K562 (cell line): ENCODE data around the gene RCN2. TPM values are rescaled to one million over a fixed set of nuclear protein-coding genes. Genes with fewer than 3 reads are reported as not detected.

Source experiments
- ASH1L ChIP-seq: fragments of 450-650 bp; IDR thresholded peaks from 2 replicates; pipeline ENCODE4 v1.6.1; 2018; ENCODE audit warnings: borderline replicate concordance, mild to moderate bottlenecking, low read depth; ENCODE audit not compliant: partially characterized antibody
- CEBPB ChIP-seq: fragments of 450-650 bp; IDR thresholded peaks from 2 replicates; pipeline ENCODE4 v1.6.1; 2016; ENCODE audit warnings: missing genetic modification characterization, missing compliant biosample characterization
- HIVEP1 ChIP-seq: fragments of 250-450 bp; sonication (Bioruptor Pico); IDR thresholded peaks from 2 replicates; pipeline ENCODE4 v1.4.0; 2020; ENCODE audit warnings: mild to moderate bottlenecking
- HMGN3 ChIP-seq: IDR thresholded peaks from 2 replicates; pipeline ENCODE4 v1.6.1; 2011; ENCODE audit warnings: borderline replicate concordance, low read depth, mild to moderate bottlenecking, mixed read lengths, low read length; ENCODE audit not compliant: insufficient read length; ENCODE audit errors: extremely low read depth
- HOMEZ ChIP-seq: fragments of 250-450 bp; sonication (Bioruptor Pico); IDR thresholded peaks from 2 replicates; pipeline ENCODE4 v1.4.0; 2020; ENCODE audit warnings: mild to moderate bottlenecking, moderate library complexity
- JUND ChIP-seq, 2 experiments: IDR thresholded peaks; 2 replicates in 1 of 2; 3 replicates in 1 of 2; pipeline ENCODE4 v1.6.1; 2011; ENCODE audit warnings: borderline replicate concordance in 2 of 2, low read depth in 2 of 2, low read length in 2 of 2, improper control_type of control experiment in 1 of 2, missing biosample characterization in 1 of 2, missing genetic modification characterization in 1 of 2, missing genetic modification reagents in 1 of 2
- POLR3A ChIP-seq: IDR thresholded peaks from 2 replicates; pipeline ENCODE4 v1.6.1; 2011; ENCODE audit warnings: borderline replicate concordance, mild to moderate bottlenecking, moderate library complexity; ENCODE audit not compliant: insufficient read length, insufficient read depth; ENCODE audit errors: extremely low read depth
- POLR3G ChIP-seq: IDR thresholded peaks from 2 replicates; pipeline ENCODE4 v1.6.1; 2011; ENCODE audit not compliant: insufficient read length, insufficient replicate concordance; ENCODE audit errors: extremely low read depth
- TEAD2 ChIP-seq: fragments of 450-650 bp; IDR thresholded peaks from 2 replicates; pipeline ENCODE4 v1.6.1; 2016; ENCODE audit warnings: missing genetic modification characterization, control low read depth, missing compliant biosample characterization
- ZC3H8 ChIP-seq: fragments of 450-650 bp; IDR thresholded peaks from 2 replicates; pipeline ENCODE4 v1.6.1; 2017
- ZNF3 ChIP-seq: fragments of 250-450 bp; sonication (Bioruptor Pico); IDR thresholded peaks from 2 replicates; pipeline ENCODE4 v1.5.0; 2021; ENCODE audit warnings: mild to moderate bottlenecking, moderate library complexity
- ZNF318 ChIP-seq, 2 experiments: fragments of 450-650 bp; IDR thresholded peaks; 2 replicates each; pipeline ENCODE4 v1.6.1; 2016; ENCODE audit warnings: mild to moderate bottlenecking in 2 of 2, borderline replicate concordance in 1 of 2, low read depth in 1 of 2, moderate library complexity in 1 of 2
- polyA plus RNA-seq, 8 experiments: library from polyadenylated mRNA; depleted of rRNA in 4 of 8; stranded (reverse) in 5 of 8; unstranded in 3 of 8; fragments of >200 nt; fragmentation: Nextera tagmentation in 2 of 8; fragmentation: Illumina TruSeq in 1 of 8; extraction: Ambion mirVana in 2 of 8; extraction: Trizol in 1 of 8; gene quantifications; 2 replicates each; pipeline versions ENCODE4 v1.2.1 to v1.2.3, GENCODE V29; 2011 to 2014; ENCODE audit warnings: inconsistent platforms in 1 of 8, missing spikeins in 1 of 8
- total RNA-seq, 7 experiments: library from RNA; depleted of rRNA in 6 of 7; stranded (reverse); fragments of >200 nt in 6 of 7; fragmentation: Illumina TruSeq in 2 of 7; extraction: Trizol in 2 of 7; gene quantifications; 2 replicates each; pipeline versions ENCODE4 v1.2.1 to v1.2.3, GENCODE V29; 2011 to 2021; ENCODE audit warnings: low replicate concordance in 1 of 7
- TF ChIP-seq, protein P1 (sequence below): sonication (generic); IDR thresholded peaks from 2 replicates; pipeline ENCODE4 v1.6.1; 2016
- TF ChIP-seq, protein P2 (sequence below): fragments of 450-650 bp; formaldehyde crosslinking; IDR thresholded peaks from 2 replicates; pipeline ENCODE4 v1.4.0; 2022; ENCODE audit warnings: mild to moderate bottlenecking, moderate library complexity

The RCN2 gene
- total and polyA plus RNA-seq, 9 of the 15 experiments (the other 6 are each of a cell fraction or from before 2014, with no cell fraction given) = 20.9 to 63.6 (median 52.8) TPM

GRCh38 chr15:76931397-76932134 lies at the start of gene RCN2 (continued):
- no peak for TF ChIP-seq HOMEZ
- peak; percentile 87 for TF ChIP-seq HMGN3
- TF ChIP-seq ZNF318 (IDR thresholded peaks at IDR 0.05; ENCODE audit: borderline replicate concordance in 1 of 2, low read depth in 1 of 2) = no peak
- 0 out of 2 replicates have a peak, but pooled peaks have one; percentile 11 for TF ChIP-seq JUND (IDR thresholded peaks at IDR 0.05; ENCODE audit: borderline replicate concordance, low read depth, low read length)
- TF ChIP-seq JUND (tag; IDR thresholded peaks at IDR 0.05; ENCODE audit: borderline replicate concordance, low read depth, low read length) = no peak
- TF ChIP-seq TEAD2 = no peak
- TF ChIP-seq, protein P1, sequence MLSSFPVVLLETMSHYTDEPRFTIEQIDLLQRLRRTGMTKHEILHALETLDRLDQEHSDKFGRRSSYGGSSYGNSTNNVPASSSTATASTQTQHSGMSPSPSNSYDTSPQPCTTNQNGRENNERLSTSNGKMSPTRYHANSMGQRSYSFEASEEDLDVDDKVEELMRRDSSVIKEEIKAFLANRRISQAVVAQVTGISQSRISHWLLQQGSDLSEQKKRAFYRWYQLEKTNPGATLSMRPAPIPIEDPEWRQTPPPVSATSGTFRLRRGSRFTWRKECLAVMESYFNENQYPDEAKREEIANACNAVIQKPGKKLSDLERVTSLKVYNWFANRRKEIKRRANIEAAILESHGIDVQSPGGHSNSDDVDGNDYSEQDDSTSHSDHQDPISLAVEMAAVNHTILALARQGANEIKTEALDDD = no peak
- TF ChIP-seq POLR3G = no peak
- no peak for TF ChIP-seq HIVEP1
- no peak for TF ChIP-seq ZC3H8
- TF ChIP-seq ASH1L = peak; percentile 77
- TF ChIP-seq, protein P2, sequence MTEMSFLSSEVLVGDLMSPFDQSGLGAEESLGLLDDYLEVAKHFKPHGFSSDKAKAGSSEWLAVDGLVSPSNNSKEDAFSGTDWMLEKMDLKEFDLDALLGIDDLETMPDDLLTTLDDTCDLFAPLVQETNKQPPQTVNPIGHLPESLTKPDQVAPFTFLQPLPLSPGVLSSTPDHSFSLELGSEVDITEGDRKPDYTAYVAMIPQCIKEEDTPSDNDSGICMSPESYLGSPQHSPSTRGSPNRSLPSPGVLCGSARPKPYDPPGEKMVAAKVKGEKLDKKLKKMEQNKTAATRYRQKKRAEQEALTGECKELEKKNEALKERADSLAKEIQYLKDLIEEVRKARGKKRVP (CRISPR knock-in tag) = no peak
- no peak for TF ChIP-seq POLR3A
- no peak for TF ChIP-seq CEBPB
- TF ChIP-seq ZNF3 = no peak
